HG02840 (cell line): ENCODE results near the gene KAT6B.
"Not testable (repeated sequence)": the region's sequence is repeated elsewhere in the genome, so short reads cannot be mapped to it uniquely, and the experiment has no call there.

ENCODE experiments used
- ATAC-seq: cut with Tn5 transposase; IDR thresholded peaks from one replicate; pipeline ENCODE4 v1.9.1; 2021; ENCODE audit warnings: mild to moderate bottlenecking, moderate library complexity, moderate number of reproducible peaks; ENCODE audit not compliant: unreplicated experiment, low FRiP score

Gene KAT6B

DNA sequence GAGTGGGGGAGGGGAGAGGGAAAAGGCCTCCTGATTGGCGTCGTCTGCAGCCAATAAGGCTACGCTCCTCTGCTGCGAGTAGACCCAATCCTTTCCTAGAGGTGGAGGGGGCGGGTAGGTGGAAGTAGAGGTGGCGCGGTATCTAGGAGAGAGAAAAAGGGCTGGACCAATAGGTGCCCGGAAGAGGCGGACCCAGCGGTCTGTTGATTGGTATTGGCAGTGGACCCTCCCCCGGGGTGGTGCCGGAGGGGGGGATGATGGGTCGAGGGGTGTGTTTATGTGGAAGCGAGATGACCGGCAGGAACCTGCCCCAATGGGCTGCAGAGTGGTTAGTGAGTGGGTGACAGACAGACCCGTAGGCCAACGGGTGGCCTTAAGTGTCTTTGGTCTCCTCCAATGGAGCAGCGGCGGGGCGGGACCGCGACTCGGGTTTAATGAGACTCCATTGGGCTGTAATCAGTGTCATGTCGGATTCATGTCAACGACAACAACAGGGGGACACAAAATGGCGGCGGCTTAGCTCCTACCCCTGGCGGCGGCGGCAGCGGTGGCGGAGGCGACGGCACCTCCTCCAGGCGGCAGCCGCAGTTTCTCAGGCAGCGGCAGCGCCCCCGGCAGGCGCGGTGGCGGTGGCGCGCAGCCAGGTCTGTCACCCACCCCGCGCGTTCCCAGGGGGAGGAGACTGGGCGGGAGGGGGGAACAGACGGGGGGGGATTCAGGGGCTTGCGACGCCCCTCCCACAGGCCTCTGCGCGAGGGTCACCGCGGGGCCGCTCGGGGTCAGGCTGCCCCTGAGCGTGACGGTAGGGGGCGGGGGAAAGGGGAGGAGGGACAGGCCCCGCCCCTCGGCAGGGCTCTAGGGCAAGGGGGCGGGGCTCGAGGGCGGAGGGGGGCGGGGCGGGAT, at the start of gene KAT6B:
Gene KAT6B (plus strand): TSS at position 459 of the 903 bp plus-strand sequence. CDS start 16,258 bp downstream, outside the sequence.
- peak; percentile 88 for ATAC-seq

DNA sequence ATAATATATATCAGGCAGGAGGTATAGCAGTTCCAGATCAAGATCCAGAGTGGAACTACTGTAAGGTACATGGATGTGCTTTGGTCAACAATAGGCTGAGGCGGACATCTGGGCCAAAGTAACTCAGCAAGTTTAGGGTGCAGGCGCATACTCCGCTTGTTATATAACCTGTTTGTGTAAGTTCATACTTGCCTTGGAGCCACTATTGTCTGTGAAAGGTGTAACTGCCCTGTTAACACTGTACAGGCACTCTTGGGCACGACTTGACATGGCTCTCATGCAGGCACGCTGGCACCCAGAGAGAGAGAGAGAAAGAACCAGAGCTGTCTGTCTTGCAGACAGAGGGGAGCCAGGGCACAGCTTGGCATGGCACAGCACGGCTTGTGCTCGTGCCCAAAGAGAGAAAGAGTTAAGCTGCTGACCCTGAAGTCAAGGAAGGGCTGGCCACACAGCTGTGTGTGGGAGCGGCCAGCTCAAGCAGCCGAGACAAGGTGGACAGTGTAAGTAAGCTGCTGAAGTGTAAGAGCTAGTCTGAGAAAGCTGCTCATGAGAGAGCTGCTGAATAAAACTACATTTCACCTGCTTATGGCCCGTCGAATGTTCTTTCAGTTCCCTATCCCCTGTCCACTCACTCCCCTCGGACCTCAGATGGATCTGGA, 47.8 kb upstream of the KAT6B start:
- ATAC-seq = no peak

DNA sequence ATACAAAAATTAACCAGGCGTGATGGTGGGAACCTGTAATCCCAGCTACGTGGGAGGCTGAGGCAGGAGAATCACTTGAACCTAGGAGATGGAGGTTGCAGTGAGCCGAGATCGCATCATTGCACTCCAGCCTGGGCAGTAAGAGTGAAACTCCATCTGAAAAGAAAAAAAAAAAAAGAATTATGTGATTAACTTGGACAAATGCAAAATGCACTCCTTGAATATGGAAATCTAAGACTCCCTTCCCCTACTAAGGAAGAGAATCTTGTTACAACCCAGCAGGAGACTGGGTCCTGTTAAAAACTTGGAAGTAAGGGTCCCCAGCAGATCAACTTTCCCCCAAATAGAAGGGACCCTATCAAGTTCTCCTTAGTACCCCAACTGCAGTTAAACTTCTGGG, 44.5 kb upstream of the KAT6B start:
- not testable (repeated sequence) for ATAC-seq

DNA sequence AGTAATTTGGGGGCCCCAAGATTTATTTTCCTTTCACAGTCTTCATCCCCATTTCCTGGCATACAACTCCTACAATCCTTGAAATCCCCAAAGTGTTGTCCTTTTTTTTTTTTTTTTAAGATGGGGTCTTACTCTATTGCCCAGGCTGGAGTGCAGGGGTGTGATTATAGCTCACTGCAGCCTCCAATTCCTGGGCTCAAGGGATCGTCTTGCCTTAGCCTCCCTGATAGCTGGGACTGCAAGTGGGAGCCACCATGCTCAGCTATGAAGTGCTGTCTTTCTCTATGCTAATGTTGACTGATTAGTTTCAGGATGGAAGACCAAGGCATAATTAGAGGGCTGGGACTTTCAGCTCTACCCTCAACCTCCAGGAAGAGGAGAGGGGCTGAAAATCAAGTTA, 41.9 kb upstream of the KAT6B start:
- ATAC-seq = no peak

DNA sequence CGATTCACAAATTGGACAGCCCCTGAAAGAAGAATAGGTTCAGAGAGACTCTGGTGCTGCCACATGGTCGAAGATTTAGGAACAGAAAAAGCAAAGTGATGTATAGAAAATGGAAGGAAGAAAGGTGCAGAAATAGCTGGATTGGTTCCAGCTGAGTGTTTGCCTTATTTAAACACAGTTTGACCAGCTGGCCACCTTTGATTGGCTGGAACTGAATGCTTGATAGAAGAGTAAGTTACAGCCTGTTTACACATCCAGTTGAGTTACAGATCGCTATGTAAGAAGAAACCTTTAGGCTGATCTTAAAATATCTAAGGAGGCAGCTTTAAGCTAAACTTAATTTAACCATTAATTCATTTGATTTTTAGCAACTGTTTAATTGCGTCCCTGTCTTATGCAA, 40.3 kb upstream of the KAT6B start:
- no peak for ATAC-seq

DNA sequence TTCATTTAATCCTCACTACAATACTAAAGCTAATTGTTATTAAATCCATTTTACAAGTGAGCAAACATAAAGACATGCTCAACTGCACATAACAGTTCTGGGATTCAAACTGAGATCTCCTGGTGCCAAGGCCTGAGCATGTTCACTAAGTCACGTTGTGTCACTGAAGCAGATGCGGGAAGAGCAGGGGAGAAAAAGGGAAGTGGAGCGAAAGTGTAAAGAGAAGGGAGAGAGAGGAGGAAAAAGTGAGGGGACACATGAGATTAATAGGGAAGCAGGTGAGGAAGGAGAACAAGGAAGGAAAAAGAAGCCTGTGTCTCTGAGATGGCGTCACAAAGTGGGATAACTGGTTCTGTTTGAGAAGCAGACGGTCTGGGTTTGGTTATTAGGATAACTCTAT, 38.9 kb upstream of the KAT6B start:
- no peak for ATAC-seq

DNA sequence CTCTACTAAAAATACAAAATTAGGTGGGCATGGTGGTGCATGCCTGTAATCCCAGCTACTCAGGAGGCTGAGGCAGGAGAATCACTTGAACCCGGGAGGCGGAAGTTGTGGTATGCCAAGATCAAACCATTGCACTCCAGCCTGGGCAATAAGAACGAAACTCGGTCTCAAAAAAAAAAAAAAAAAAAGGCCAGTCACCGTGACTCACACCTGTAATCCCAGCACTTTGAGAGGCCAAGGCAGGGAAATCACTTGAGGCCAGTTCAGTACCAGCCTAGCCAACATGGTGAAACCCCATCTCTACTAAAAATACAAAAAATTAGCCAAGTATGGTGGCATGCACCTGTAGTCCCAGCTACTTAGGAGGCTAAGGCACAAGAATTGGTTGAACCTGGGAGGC, 34.4 kb upstream of the KAT6B start:
- ATAC-seq = not testable (repeated sequence)

DNA sequence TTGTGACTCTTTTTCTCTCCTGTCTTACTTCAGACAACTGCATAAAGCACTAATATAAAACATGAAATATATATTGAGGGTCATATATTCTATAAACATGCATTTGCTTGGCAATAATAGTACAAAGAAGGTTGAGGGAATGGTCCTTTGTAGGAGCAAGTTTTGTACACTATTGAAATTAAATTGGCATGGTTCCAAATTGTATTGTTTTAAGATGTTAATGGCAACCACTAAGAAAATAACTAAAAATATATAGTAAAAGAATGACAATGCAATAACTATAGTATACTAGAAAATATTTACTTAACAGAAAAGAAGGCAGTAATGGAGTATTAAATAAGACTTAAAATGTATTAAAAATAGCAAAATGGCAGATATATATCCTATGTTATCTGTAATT, 33.7 kb upstream of the KAT6B start:
- ATAC-seq = no peak

DNA sequence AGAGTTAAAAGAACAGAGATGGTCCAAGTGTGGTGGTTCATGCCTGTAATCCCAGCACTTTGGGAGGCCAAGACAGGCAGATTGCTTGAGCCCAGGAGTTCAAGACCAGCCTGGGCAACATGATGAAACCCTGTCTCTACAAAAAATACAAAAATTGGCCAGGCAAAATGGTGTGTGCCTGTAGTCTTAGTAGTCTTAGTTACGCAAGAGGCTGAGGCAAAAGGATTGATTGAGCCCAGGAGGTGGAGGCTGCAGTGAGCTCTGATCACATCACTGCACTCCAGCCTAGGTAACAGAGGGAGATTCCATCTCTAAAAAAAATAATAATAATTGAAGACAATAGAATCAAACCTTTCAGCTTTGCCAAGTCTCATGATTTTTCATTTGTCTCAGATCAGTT, 33.2 kb upstream of the KAT6B start:
- ATAC-seq = not testable (repeated sequence)

DNA sequence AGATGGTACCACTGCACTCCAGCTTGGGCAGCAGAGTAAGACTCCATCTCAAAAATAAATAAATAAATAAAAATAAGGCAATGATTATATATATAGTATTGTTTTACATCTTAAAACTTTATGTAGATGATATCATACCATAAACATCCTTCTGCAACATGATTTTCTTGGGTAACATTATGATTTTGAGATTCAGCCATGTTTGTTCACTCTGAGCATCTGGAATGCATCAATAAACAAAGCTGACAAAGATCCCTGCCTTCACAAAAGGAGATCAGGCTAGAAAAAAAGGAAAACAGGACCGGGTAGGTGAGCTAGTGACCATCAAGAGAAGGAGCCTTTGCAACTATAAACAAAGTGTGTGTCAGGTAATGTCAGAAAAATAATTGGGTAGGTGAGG, 31.9 kb upstream of the KAT6B start:
- ATAC-seq = no peak

DNA sequence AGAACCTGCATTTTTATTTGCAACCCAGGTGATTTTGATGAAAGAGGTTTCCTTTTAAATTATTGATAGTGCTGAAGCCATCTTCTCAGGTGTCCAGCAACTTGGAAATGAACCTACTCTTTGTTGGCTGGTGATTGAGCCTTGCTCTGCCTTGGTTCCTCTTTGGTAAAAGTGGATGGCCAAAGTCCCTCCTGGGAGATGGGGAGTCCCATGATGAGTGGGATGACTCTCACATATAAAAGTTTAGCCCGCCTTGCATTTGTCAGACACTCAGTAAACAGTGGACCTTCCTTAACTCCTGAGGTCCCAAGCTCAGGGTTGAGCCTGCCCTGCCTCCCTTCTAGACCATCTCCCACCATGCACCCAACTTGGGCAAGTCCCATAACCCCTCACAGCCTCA, 28.9 kb upstream of the KAT6B start:
- no peak for ATAC-seq

DNA sequence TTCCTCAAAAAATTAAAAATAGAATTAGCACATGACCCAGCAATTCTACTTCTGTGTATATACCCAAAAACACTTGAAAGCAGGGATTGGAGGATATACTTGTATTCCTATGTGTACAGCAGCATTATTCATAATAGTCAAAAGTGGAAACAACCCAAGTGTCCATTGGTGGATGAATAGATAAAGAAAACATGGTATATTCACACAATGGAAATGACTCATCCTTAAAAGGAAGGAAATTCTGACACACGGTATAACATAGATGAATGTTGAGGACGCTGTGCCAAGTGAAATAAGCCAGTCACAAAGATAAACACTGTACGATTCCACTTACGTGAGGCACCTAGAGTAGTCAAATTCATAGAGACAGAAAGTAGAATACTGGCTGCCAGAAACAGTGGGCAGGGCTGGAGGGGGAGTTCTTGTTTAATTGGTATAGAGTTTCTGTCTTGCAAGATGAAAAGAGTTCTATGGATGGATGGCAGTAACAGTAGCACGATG, 26.6 kb upstream of the KAT6B start:
- ATAC-seq = no peak

DNA sequence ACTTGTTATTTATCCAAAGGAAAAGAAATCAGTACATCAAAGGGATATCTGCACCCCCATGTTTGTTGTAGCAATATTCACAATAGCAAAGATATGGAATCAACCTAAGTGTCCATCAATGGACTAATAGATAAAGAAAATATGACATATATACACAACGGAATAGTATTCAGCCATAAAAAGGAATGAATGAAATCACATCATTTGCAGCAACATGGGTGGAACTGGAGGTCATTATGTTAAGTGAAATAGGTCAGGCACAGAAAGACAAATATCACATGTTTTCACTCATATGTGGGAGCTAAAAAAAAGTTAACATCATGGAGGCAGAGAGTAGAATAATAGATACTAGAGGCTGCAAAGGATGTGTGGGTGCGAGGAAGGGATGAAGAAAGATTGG, 25.0 kb upstream of the KAT6B start:
- ATAC-seq = no peak

DNA sequence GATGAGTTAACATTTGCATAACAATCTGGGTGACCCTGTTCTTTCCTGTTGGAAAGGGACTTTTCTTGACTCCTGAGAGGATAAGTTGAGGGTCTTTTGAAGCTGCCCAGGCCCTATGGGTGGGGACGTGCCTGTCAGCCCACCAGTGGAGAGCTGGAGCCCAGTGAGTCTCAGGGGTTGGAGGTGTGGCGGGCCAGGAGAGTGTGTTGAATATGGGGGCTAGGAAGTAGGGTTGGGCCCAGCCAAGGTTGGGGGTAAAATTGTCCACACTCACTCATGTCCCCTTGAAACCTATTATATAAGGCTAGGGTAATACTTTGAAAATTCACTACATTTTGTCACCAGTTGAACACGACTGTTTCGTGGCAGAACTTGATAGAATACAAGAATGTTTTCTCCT, 17.9 kb upstream of the KAT6B start:
- ATAC-seq = no peak

DNA sequence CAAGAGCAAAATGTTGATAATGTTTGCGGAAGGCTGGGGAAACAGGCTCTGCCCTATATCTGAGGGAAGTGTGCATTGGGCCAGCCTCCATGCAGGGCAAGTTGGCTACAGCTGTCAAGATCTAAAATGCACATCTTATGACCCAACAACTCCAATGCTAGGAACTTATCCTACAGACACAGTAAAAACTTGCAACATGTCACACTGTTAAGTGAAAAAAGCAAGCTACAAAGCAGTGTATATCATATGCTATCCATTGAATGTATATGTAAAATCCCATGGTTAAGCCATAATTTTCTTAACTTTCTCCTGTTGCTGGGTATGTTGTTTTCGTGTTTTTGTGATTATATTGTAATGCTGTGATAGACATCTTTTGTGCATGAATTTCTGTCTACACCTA, 16.3 kb upstream of the KAT6B start:
- ATAC-seq = no peak

DNA sequence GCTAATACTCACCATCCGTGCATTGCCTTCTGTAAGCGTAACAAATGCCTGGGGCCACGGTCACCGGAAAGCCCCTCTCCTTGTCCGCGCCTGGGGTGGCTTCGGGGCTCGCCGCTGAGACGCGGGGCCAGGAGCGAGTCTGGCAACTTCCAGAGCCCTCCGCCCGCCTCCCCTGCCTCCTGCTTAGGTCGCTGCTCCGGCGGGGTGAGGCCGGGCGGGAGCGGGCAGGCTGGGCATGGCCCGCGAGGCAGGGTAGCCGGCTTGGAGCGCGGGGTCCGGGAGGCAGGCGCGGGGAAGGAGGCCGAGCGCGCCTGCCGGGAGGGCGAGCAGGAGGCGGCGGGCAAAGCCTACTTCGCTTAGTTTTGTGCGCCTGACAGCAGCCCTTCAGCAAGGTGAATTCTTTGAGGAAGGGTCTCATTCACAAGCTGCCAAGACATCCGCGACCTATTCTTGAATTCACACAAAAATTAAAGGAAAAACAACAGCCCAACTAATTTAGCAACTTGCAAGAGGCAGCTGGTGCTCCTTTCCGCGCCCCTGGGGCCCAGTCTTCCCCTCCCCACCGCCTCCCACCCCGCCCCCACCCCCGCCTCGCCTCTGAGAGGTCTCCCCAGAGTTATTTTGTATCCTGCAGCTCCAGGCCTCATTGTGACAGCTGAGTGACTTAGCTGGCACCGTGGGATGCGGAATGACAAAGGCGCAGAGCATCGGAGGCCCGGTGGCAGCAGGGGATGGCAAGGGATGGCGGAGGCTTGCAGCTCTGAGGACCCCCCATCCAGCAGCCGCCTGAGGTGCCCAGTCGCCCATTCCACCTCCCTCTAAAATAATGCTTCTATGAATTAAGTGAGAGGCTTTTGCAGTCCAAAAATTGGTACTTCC, 12.8 kb upstream of the KAT6B start:
- no peak for ATAC-seq

DNA sequence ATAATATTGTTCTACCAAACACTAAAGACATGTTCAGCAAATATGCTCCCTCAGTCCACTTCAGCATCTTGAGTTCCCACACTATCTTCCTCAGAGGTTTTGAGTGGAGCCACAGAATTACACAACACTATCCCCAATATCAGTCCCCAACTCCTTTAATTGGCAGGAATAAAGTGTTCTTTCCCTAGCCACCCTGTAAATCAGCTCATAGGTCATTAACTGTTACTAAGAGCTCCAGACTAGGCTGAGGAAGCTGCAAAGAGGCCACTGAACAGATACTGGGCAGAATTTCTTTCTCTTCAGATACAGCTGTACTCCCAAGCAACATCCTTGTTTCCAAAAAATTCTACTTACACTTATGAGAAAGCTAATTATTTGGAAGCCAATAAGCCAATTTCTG, 11.6 kb upstream of the KAT6B start:
- no peak for ATAC-seq

DNA sequence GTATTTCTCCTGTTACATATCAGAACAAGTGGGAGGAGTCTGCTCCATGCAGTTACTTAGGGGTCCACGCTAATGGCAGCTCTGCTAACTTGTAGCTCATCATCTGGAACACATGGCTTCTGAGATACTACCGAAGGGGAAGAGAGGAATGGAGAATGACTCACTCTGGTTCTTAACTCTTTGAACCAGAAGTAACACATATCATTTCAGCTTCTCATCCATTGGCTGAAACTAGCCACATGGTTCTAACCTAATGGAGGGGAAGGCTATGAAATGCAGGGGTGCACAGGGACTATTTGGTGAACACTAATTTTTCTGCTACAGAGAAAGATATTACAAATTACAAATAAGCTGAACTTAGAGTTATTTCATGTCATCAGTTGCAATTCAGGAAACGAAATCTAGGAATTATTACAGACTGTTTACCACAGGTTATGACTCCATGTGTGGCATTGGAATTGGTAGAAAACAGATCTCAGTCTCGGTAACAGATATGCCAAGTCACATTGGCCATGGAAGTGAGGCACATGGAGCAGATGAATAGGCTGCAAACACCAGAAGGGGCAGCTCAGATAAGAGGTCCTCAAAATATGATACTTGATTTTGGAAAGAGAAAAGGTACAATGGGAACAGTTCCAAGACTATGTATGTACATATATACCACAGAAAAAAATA, 9.4 kb upstream of the KAT6B start:
- ATAC-seq = no peak

DNA sequence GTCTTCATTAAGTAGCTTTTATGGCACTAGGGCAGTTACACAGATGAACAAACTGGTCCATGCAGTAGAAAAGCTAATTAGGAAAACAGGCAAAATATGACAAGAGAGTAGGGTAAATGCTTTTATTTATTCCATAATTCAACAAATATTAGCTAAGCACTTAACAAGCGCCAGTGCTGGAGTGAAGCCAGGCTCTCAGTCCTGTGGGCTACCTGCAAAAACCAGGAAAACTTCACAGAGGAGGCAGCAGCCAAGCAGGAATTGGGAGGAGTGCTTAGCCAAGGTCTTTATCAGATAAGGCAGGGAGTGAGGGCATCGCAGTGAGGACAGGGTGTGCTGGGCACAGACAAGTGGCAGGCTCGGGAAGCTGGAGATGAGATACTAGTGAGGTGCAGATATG, 4.9 kb upstream of the KAT6B start:
- no peak for ATAC-seq

DNA sequence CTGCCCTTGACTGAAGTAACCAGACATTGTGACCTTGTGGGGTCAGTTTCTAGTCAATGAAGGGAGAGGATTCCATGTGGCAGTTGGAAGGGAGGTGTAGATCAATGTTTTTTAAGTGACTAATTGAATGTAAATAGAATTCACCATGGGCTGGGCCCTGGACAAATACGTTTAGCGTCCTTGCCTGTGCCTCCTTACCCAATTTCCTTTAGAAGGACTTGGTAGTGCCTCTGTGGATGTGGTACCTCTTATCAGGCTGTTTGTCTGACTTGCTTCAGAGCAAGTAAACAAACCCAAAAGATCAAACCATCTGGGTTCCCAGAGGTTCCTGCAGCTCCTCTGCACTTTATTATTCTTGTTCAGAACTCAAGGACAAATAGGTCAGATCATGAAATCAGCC, 4.3 kb upstream of the KAT6B start:
- no peak for ATAC-seq
